ENCODE measurements around the gene GJA3. TPM values are rescaled to one million over a fixed set of nuclear protein-coding genes. Genes with fewer than 3 reads are reported as not detected.

Gene GJA3
- total and polyA plus RNA-seq, 12 donors: 4.0 to 30.1 (median 18.3) TPM

GRCh38 chr13:20182231-20182846 is 21.5 kb upstream of the GJA3 start:
- TF ChIP-seq CTCF (IDR thresholded peaks at IDR 0.05): peak; percentile 60 to 88 (median 81)
- no peak overlapping the region for H3K27ac ChIP-seq
- peak; percentile 72 to 87 (median 79) for ATAC-seq
- H3K36me3 ChIP-seq: no peaks in the 10 kb centered on the region
- 19% methylated on average over 5 of the region's 5 CpGs for WGBS, 2 donors
- H3K4me1 ChIP-seq: peaks cover 0 to 10% (median 3%) of the 10 kb centered on the region in 9 donors
- H3K9me3 ChIP-seq: no peaks in the 10 kb centered on the region
- peaks cover 0 to 62% (median 40%) of the 10 kb centered on the region in 7 donors for H3K27me3 ChIP-seq
- no peak overlapping the region for H3K4me3 ChIP-seq
- intact Hi-C loops (cut with DNase I): loop anchor here in 8 of 10 donors (5.0 to 10.0 kb wide), 4 partner anchors 305 to 742 kb away; no protein-coding TSS in a partner anchor
- DNase-seq: no peak

DNA sequence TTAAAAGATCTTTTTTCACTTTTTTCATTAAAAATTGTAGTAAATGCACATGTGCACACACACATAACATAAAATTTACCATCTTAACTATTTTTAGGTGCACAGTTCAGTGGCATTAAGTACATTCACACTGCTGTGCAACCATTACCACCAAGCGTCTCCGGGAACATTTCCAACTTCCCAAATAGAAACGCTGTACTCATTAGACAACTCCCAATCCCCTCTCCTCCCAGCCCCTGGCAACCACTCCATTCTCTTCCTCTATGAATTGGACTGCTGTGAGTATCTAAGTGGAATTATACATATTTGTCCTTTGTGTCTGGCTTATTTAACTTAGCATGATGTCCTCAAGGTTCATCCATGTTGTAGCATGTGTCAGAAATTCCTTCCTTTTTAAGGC is 20.3 kb upstream of the GJA3 start:
- H3K27me3 ChIP-seq: peaks cover 0 to 63% (median 50%) of the 10 kb centered on the region in 7 donors
- intact Hi-C loops (cut with DNase I): loop anchor here in 8 of 10 donors (5.0 to 10.0 kb wide), 4 partner anchors 306 to 744 kb away; no protein-coding TSS in a partner anchor
- ATAC-seq: peak in 2 of 8 donors; percentile 26 to 57

DNA sequence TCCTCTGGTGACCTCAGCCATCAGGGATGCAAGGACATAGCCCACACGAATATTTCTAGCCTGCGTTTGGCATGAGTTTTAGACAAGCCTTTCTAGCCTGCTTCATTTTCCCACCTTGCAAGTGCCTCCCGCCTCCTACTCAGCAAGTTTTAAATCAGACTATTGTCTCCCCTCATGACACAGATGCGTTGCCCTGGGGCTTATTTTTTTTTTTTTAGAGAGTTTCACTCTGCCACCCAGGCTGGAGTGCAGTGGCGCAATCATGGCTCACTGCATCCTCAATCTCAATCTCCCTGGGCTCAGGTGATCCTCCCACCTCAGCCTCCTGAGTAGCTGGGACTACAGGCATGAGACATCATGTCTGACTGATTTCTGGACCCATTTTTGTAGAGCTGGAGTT is 17.3 kb upstream of the GJA3 start:
- Histone ChIP-seq H3K4me1 (peaks cover 0 to 23% (median 0%) of the 10 kb centered on the region in 9 donors), H3K4me3 (no peak overlapping the region), H3K9me3 (no peaks in the 10 kb centered on the region), H3K36me3 (no peaks in the 10 kb centered on the region), H3K27ac (no peak overlapping the region), H3K27me3 (peaks cover 0 to 77% (median 45%) of the 10 kb centered on the region in 7 donors)
- no peak for ATAC-seq
- intact Hi-C loops (cut with DNase I): no loop called here
- DNase-seq: no peak
- TF ChIP-seq CTCF (IDR thresholded peaks at IDR 0.05): no peak
- 69 to 79% methylated on average over 5 of the region's 5 CpGs for WGBS, 2 donors

More for the DNA sequence above, 20.3 kb upstream of the GJA3 start:
- 30 to 50% methylated on average over 3 of the region's 3 CpGs for WGBS, 2 donors
- H3K36me3 ChIP-seq: no peaks in the 10 kb centered on the region
- DNase-seq: no peak
- H3K9me3 ChIP-seq: no peaks in the 10 kb centered on the region
- no peak overlapping the region for H3K27ac ChIP-seq
- no peak for TF ChIP-seq CTCF (IDR thresholded peaks at IDR 0.05)
- H3K4me3 ChIP-seq: no peak overlapping the region
- peaks cover 0 to 12% (median 3%) of the 10 kb centered on the region in 9 donors for H3K4me1 ChIP-seq

- Histone ChIP-seq H3K27me3 (peaks cover 0 to 77% (median 45%) of the 10 kb centered on the region in 7 donors), H3K9me3 (no peaks in the 10 kb centered on the region), H3K36me3 (no peaks in the 10 kb centered on the region), H3K27ac (no peak overlapping the region), H3K4me3 (peak overlapping the region in 8 of 10 donors; percentile 10 to 43 (median 27)), H3K4me1 (peaks cover 0 to 21% (median 0%) of the 10 kb centered on the region in 9 donors)
- no peak for TF ChIP-seq CTCF (IDR thresholded peaks at IDR 0.05)
- DNase-seq (no peak), ATAC-seq (peak in 2 of 8 donors; percentile 10 to 54)
- WGBS, 2 donors: 40 to 46% methylated on average over 50 to 67 of the region's 67 CpGs
- intact Hi-C loops (cut with DNase I): no loop called here
These were observed 16.4 kb upstream of the GJA3 start for GRCh38 chr13:20177049-20177831.
